Measurements from ENCODE around the gene URGCP. TPM values are rescaled to one million over a fixed set of nuclear protein-coding genes. Genes with fewer than 3 reads are reported as not detected.
"Not testable (repeated sequence)": the region's sequence is repeated elsewhere in the genome, so short reads cannot be mapped to it uniquely, and the experiment has no call there.

URGCP gene
- total RNA-seq, 2 experiments from 2014 or later: 22.3 to 24.0 TPM

GRCh38 chr7:43905209-43905946 is 1.0 kb downstream of the URGCP start:
- DNase-seq: no peak
- intact Hi-C loops (cut with micrococcal nuclease): loop anchor here (5.0 kb wide), 1 partner anchor 33 kb away; no protein-coding TSS in a partner anchor
- Mint-ChIP-seq H3K4me1 (ENCODE audit: low read depth) (peaks cover 37% of the 10 kb centered on the region), H3K9me3 (no peaks in the 10 kb centered on the region), H3K27me3 (no peaks in the 10 kb centered on the region), H3K4me3 (peak overlapping the region; percentile 90), H3K36me3 (no peaks in the 10 kb centered on the region), H3K27ac (peak overlapping the region; percentile 80)
- POLR2A ChIA-PET: interaction anchor here (0.6 kb wide), 1 partner anchor 114 kb away, joined by 3 read pairs; no protein-coding TSS in a partner anchor
- CTCF ChIA-PET: interaction anchor here (1.1 to 1.5 kb wide), 2 partner anchors 14 to 21 kb away, joined by 3 to 6 read pairs; partner anchors contain the start of gene UBE2D4

GRCh38 chr7:43904533-43905208 is 1.7 kb downstream of the URGCP start:
- intact Hi-C loops (cut with micrococcal nuclease): loop anchor here (5.0 kb wide), 1 partner anchor 32 kb away; no protein-coding TSS in a partner anchor
- no peaks in the 10 kb centered on the region for H3K27me3 Mint-ChIP-seq
- no peak for DNase-seq
- H3K9me3 Mint-ChIP-seq: no peaks in the 10 kb centered on the region
- H3K27ac Mint-ChIP-seq: no peak overlapping the region
- H3K4me3 Mint-ChIP-seq: peak overlapping the region; percentile 32
- ChIA-PET CTCF (interaction anchor here (1.0 to 1.5 kb wide), 4 partner anchors 14 to 66 kb away, joined by 3 to 6 read pairs (median 4); partner anchors contain the start of gene UBE2D4), POLR2A (interaction anchor here (0.6 to 1.2 kb wide), 3 partner anchors 11 to 115 kb away, joined by 3 to 4 read pairs (median 3); no protein-coding TSS in a partner anchor)
- H3K4me1 Mint-ChIP-seq (ENCODE audit: low read depth): peaks cover 37% of the 10 kb centered on the region
- no peaks in the 10 kb centered on the region for H3K36me3 Mint-ChIP-seq

GRCh38 chr7:43902542-43903054 is 3.8 kb downstream of the URGCP start:
- intact Hi-C loops (cut with micrococcal nuclease): no loop called here
- no peak for DNase-seq
- H3K9me3 Mint-ChIP-seq: no peaks in the 10 kb centered on the region
- no peaks in the 10 kb centered on the region for H3K27me3 Mint-ChIP-seq
- POLR2A ChIA-PET: no interaction called here
- H3K4me1 Mint-ChIP-seq (ENCODE audit: low read depth): peaks cover 37% of the 10 kb centered on the region
- no peak overlapping the region for H3K4me3 Mint-ChIP-seq
- CTCF ChIA-PET: no interaction called here
- no peaks in the 10 kb centered on the region for H3K36me3 Mint-ChIP-seq
- no peak overlapping the region for H3K27ac Mint-ChIP-seq

- CTCF ChIA-PET; intact Hi-C loops (cut with micrococcal nuclease); POLR2A ChIA-PET; H3K9me3 Mint-ChIP-seq; H3K36me3 Mint-ChIP-seq; H3K27ac Mint-ChIP-seq; H3K27me3 Mint-ChIP-seq; DNase-seq; H3K4me3 Mint-ChIP-seq: not testable (repeated sequence)
- H3K4me1 Mint-ChIP-seq (ENCODE audit: low read depth): peaks cover 22% of the 10 kb centered on the region
Measured at GRCh38 chr7:43898571-43898970, 7.8 kb downstream of the URGCP start.

- DNase-seq: no peak
- CTCF ChIA-PET: no interaction called here
- H3K27me3 Mint-ChIP-seq: no peaks in the 10 kb centered on the region
- H3K4me1 Mint-ChIP-seq (ENCODE audit: low read depth): peaks cover 24% of the 10 kb centered on the region
- H3K36me3 Mint-ChIP-seq: peaks cover 8% of the 10 kb centered on the region
- no peak overlapping the region for H3K27ac Mint-ChIP-seq
- no peak overlapping the region for H3K4me3 Mint-ChIP-seq
- intact Hi-C loops (cut with micrococcal nuclease): no loop called here
- POLR2A ChIA-PET: no interaction called here
- no peaks in the 10 kb centered on the region for H3K9me3 Mint-ChIP-seq
Measured at GRCh38 chr7:43895847-43896415, 10.5 kb downstream of the URGCP start.

- H3K9me3 Mint-ChIP-seq: no peaks in the 10 kb centered on the region
- H3K4me3 Mint-ChIP-seq: no peak overlapping the region
- H3K27me3 Mint-ChIP-seq: no peaks in the 10 kb centered on the region
- H3K27ac Mint-ChIP-seq: no peak overlapping the region
- H3K36me3 Mint-ChIP-seq: peaks cover 8% of the 10 kb centered on the region
- H3K4me1 Mint-ChIP-seq (ENCODE audit: low read depth): peaks cover 44% of the 10 kb centered on the region
- intact Hi-C loops (cut with micrococcal nuclease): no loop called here
- DNase-seq: no peak
- ChIA-PET POLR2A (interaction anchor here (1.4 kb wide), 1 partner anchor 13 kb away, joined by 4 read pairs; no protein-coding TSS in a partner anchor), CTCF (no interaction called here)
Measured at GRCh38 chr7:43891069-43891955, 15.1 kb downstream of the URGCP start.

GRCh38 chr7:43890468-43890867 is 15.9 kb downstream of the URGCP start:
- Mint-ChIP-seq H3K9me3 (no peaks in the 10 kb centered on the region), H3K27me3 (no peaks in the 10 kb centered on the region), H3K36me3 (peaks cover 3% of the 10 kb centered on the region), H3K4me3 (no peak overlapping the region), H3K27ac (no peak overlapping the region), H3K4me1 (ENCODE audit: low read depth) (peaks cover 44% of the 10 kb centered on the region)
- no peak for DNase-seq
- ChIA-PET CTCF (no interaction called here), POLR2A (no interaction called here)
- intact Hi-C loops (cut with micrococcal nuclease): no loop called here

- intact Hi-C loops (cut with micrococcal nuclease): no loop called here
- Mint-ChIP-seq H3K36me3 (peaks cover 4% of the 10 kb centered on the region), H3K4me1 (ENCODE audit: low read depth) (peaks cover 44% of the 10 kb centered on the region), H3K27ac (no peak overlapping the region), H3K9me3 (no peaks in the 10 kb centered on the region), H3K27me3 (no peaks in the 10 kb centered on the region), H3K4me3 (no peak overlapping the region)
- peak; percentile 21 for DNase-seq
- ChIA-PET POLR2A (no interaction called here), CTCF (no interaction called here)
Measured at GRCh38 chr7:43888993-43889945, 17.1 kb downstream of the URGCP start.

GRCh38 chr7:43884617-43885016 is 21.8 kb downstream of the URGCP start:
- Mint-ChIP-seq H3K27me3 (no peaks in the 10 kb centered on the region), H3K27ac (no peak overlapping the region), H3K4me3 (no peak overlapping the region), H3K4me1 (ENCODE audit: low read depth) (peaks cover 12% of the 10 kb centered on the region), H3K9me3 (no peaks in the 10 kb centered on the region), H3K36me3 (peaks cover 13% of the 10 kb centered on the region)
- POLR2A ChIA-PET: interaction anchor here (0.6 to 1.1 kb wide), 3 partner anchors 9 to 207 kb away, joined by 3 to 4 read pairs (median 3); no protein-coding TSS in a partner anchor
- intact Hi-C loops (cut with micrococcal nuclease): no loop called here
- CTCF ChIA-PET: interaction anchor here (0.7 to 1.2 kb wide), 2 partner anchors 8 to 201 kb away, joined by 3 read pairs; no protein-coding TSS in a partner anchor
- DNase-seq: no peak

- ChIA-PET POLR2A (interaction anchor here (0.6 to 1.1 kb wide), 3 partner anchors 9 to 207 kb away, joined by 3 to 4 read pairs (median 3); no protein-coding TSS in a partner anchor), CTCF (interaction anchor here (0.7 to 1.2 kb wide), 2 partner anchors 8 to 200 kb away, joined by 3 read pairs; no protein-coding TSS in a partner anchor)
- intact Hi-C loops (cut with micrococcal nuclease): no loop called here
- H3K36me3 Mint-ChIP-seq: peaks cover 15% of the 10 kb centered on the region
- no peaks in the 10 kb centered on the region for H3K27me3 Mint-ChIP-seq
- no peak for DNase-seq
- peaks cover 8% of the 10 kb centered on the region for H3K4me1 Mint-ChIP-seq (ENCODE audit: low read depth)
- no peak overlapping the region for H3K27ac Mint-ChIP-seq
- H3K9me3 Mint-ChIP-seq: no peaks in the 10 kb centered on the region
- no peak overlapping the region for H3K4me3 Mint-ChIP-seq
Measured at GRCh38 chr7:43884209-43884608, 22.2 kb downstream of the URGCP start.
